GM12878 (cell line): ENCODE data around the gene ITGAD. TPM values are rescaled to one million over a fixed set of nuclear protein-coding genes. Genes with fewer than 3 reads are reported as not detected.

Experiments
- ATAC-seq: fragments of 200-7000 bp; cut with Tn5 transposase; 3 replicates; pipeline ENCODE4 v1.9.1; 2020; ENCODE audit warnings: mild to moderate bottlenecking, moderate library complexity
- BruUV-seq: library from RNA; stranded (reverse); fragments of 400-500 nt; replicated peaks from 2 replicates; lab custom pipeline; 2021; lab: Mats Ljungman, UMichigan
- CTCF ChIA-PET: fragments of 300-600 bp; sonication (Branson Sonifier 250); formaldehyde crosslinking; extraction: SDS; loops from one replicate; lab custom pipeline; 2021; ENCODE audit warnings: inconsistent platforms; lab: Yijun Ruan, JAX
- POLR2A ChIA-PET: fragments of 350-600 bp; formaldehyde crosslinking; extraction: SDS; loops from one replicate; lab custom pipeline; 2021; ENCODE audit warnings: inconsistent platforms; lab: Charles Lee
- RAD21 ChIA-PET: fragments of 300-600 bp; sonication (Branson Sonifier 250); formaldehyde crosslinking; loops from one replicate; lab custom pipeline; 2023; ENCODE audit warnings: antibody characterized with exemption; ENCODE audit not compliant: unreplicated experiment; lab: Charles Lee
- SMC1A ChIA-PET: fragments of 300-600 bp; sonication (Branson Sonifier 250); formaldehyde crosslinking; loops from one replicate; lab custom pipeline; 2023; ENCODE audit not compliant: unreplicated experiment, uncharacterized antibody; lab: Charles Lee
- DNase-seq: peaks from one replicate; pipeline ENCODE4 v3.0.0-alpha.2; 2011; ENCODE audit warnings: low read depth, low spot score
- FAIRE-seq: peaks from 3 replicates; lab custom pipeline; 2011; peaks lifted over from hg19 to GRCh38; lab: Jason Lieb, UNC
- H2AFZ ChIP-seq: 2 replicates; pipeline ENCODE4 v1.6.0; 2011; ENCODE audit warnings: low read depth, low read length, control low read depth; ENCODE audit not compliant: control insufficient read depth
- H3K27ac ChIP-seq: 2 replicates; pipeline ENCODE4 v1.5.1; 2011; ENCODE audit warnings: control low read depth; ENCODE audit not compliant: control insufficient read depth, insufficient read depth
- H3K27me3 ChIP-seq, 2 experiments: replicated peaks in 1 of 2; 2 replicates each; pipeline versions ENCODE4 v1.6.0 to v1.6.1; 2011; ENCODE audit warnings: low read length in 1 of 2; ENCODE audit not compliant: control insufficient read depth in 2 of 2, insufficient read depth in 2 of 2
- H3K36me3 ChIP-seq, 2 experiments: 2 replicates each; pipeline ENCODE4 v1.5.1; 2011; ENCODE audit warnings: low read length in 1 of 2; ENCODE audit not compliant: control insufficient read depth in 2 of 2, insufficient read depth in 2 of 2
- H3K4me1 ChIP-seq: 2 replicates; pipeline ENCODE4 v1.6.1; 2011; ENCODE audit warnings: mild to moderate bottlenecking, low read length, moderate library complexity, mixed read lengths; ENCODE audit not compliant: control insufficient read depth, insufficient read depth
- H3K4me2 ChIP-seq: 2 replicates; pipeline ENCODE4 v1.6.0; 2011; ENCODE audit warnings: control low read depth; ENCODE audit not compliant: control insufficient read depth, insufficient read depth
- H3K4me3 ChIP-seq: fragments of 200-600 bp; sonication (generic); 2 replicates; pipeline ENCODE4 v1.5.1; 2016
- H3K79me2 ChIP-seq: 2 replicates; pipeline ENCODE4 v1.6.0; 2011; ENCODE audit warnings: low read length; ENCODE audit not compliant: control insufficient read depth, insufficient read depth
- H3K9ac ChIP-seq: 2 replicates; pipeline ENCODE4 v1.8.0; 2011; ENCODE audit warnings: low read length, control low read depth, mixed read lengths; ENCODE audit not compliant: control insufficient read depth, insufficient read depth
- H3K9me3 ChIP-seq: replicated peaks from 3 replicates; pipeline ENCODE4 v1.5.1; 2011; ENCODE audit warnings: mild to moderate bottlenecking, low read length; ENCODE audit not compliant: control insufficient read depth, insufficient read depth
- H4K20me1 ChIP-seq: 2 replicates; pipeline ENCODE4 v1.6.0; 2011; ENCODE audit not compliant: control insufficient read depth, insufficient read depth
- CHD4 ChIP-seq: fragments of 200-600 bp; sonication (generic); IDR thresholded peaks from 2 replicates; pipeline ENCODE4 v1.6.1; 2016; ENCODE audit warnings: mild to moderate bottlenecking
- EED ChIP-seq: sonication (generic); IDR thresholded peaks from 2 replicates; pipeline ENCODE4 v1.6.1; 2016; ENCODE audit warnings: antibody characterized with exemption, low read depth
- HCFC1 ChIP-seq: fragments of 150-350 bp; IDR thresholded peaks from 2 replicates; pipeline ENCODE4 v1.6.1; 2014; ENCODE audit warnings: low read length
- HDAC6 ChIP-seq: fragments of 200-600 bp; sonication (generic); IDR thresholded peaks from one replicate; pipeline ENCODE4 v1.8.0; 2017; ENCODE audit warnings: antibody characterized with exemption; ENCODE audit not compliant: unreplicated experiment
- IKZF1 ChIP-seq: fragments of 450-650 bp; conservative IDR thresholded peaks from 2 replicates; pipeline ENCODE4 v1.6.1; 2017; ENCODE audit warnings: antibody characterized with exemption, mild to moderate bottlenecking
- IRF4 ChIP-seq: IDR thresholded peaks from 2 replicates; pipeline ENCODE4 v1.6.1; 2011; ENCODE audit warnings: low read depth, low read length
- JUNB ChIP-seq: IDR thresholded peaks from 2 replicates; pipeline ENCODE4 v1.6.1; 2016; ENCODE audit warnings: antibody characterized with exemption, mild to moderate bottlenecking
- NR2F1 ChIP-seq: fragments of 450-650 bp; conservative IDR thresholded peaks from 2 replicates; pipeline ENCODE4 v1.6.1; 2017; ENCODE audit warnings: mild to moderate bottlenecking
- PAX5 ChIP-seq: IDR thresholded peaks from 2 replicates; pipeline ENCODE4 v1.6.1; 2011; ENCODE audit warnings: low read depth, low read length, borderline replicate concordance
- SIN3A ChIP-seq: IDR thresholded peaks from 2 replicates; pipeline ENCODE4 v1.6.1; 2012; ENCODE audit warnings: low read depth, low read length, improper control_type of control experiment
- SIX5 ChIP-seq: IDR thresholded peaks from 2 replicates; pipeline ENCODE4 v1.6.1; 2011; ENCODE audit warnings: mild to moderate bottlenecking, low read depth, low read length, moderate library complexity; ENCODE audit not compliant: severe bottlenecking
- SPI1 ChIP-seq: IDR thresholded peaks from 2 replicates; pipeline ENCODE4 v1.6.1; 2011; ENCODE audit warnings: low read depth, mild to moderate bottlenecking, low read length, moderate library complexity, borderline replicate concordance; ENCODE audit not compliant: insufficient read depth
- SREBF2 ChIP-seq: IDR thresholded peaks from 2 replicates; pipeline ENCODE4 v1.6.1; 2012; ENCODE audit warnings: mild to moderate bottlenecking, low read length
- TAF1 ChIP-seq: IDR thresholded peaks from 2 replicates; pipeline ENCODE4 v1.6.1; 2011; ENCODE audit warnings: mild to moderate bottlenecking, low read depth, low read length, borderline replicate concordance
- YY1 ChIP-seq: IDR thresholded peaks from 2 replicates; pipeline ENCODE4 v1.6.1; 2011; ENCODE audit warnings: low read depth, mild to moderate bottlenecking, low read length
- ZBED1 ChIP-seq: IDR thresholded peaks from 2 replicates; pipeline ENCODE4 v1.6.1; 2016; ENCODE audit warnings: borderline replicate concordance
- ZZZ3 ChIP-seq: IDR thresholded peaks from 2 replicates; pipeline ENCODE4 v1.6.1; 2011; ENCODE audit warnings: low read depth; ENCODE audit not compliant: control insufficient read depth, insufficient read length
- WGBS: methylation state at CpG from one replicate; pipeline ENCODE4 v1.1.6; 2016; ENCODE audit warnings: low lambda C conversion rate; ENCODE audit not compliant: insufficient replicate concordance, insufficient coverage; ENCODE audit errors: missing lambda C conversion rate; 5-methylcytosine and 5-hydroxymethylcytosine counted together
- in situ Hi-C: fragments of 300-500 bp; cut with MboI; formaldehyde crosslinking; loops from 9 replicates; pipeline ENCODE4 v1.14.3; 2018; ENCODE audit warnings: mixed read lengths
- intact Hi-C: fragments of 100-400 bp; cut with micrococcal nuclease; formaldehyde crosslinking; loops from one replicate; pipeline ENCODE4 v1.14.2; 2022; ENCODE audit not compliant: unreplicated experiment
- polyA plus RNA-seq, 11 experiments: library from polyadenylated mRNA; depleted of rRNA in 4 of 11; unstranded in 6 of 11; stranded (reverse) in 5 of 11; fragments of >200 nt; fragmentation: Nextera tagmentation in 4 of 11; fragmentation: Illumina TruSeq in 1 of 11; extraction: Ambion mirVana in 4 of 11; extraction: Trizol in 1 of 11; gene quantifications; 1 replicate in 1 of 11; 2 replicates in 10 of 11; pipeline versions ENCODE4 v1.2.1 to v1.2.3, GENCODE V29; 2011 to 2016; ENCODE audit warnings: inconsistent platforms in 2 of 11, missing spikeins in 2 of 11, low read depth in 1 of 11
- total RNA-seq, 4 experiments: library from RNA; depleted of rRNA in 3 of 4; stranded (reverse); fragments of >200 nt in 3 of 4; fragmentation: Illumina TruSeq in 1 of 4; extraction: Trizol in 1 of 4; gene quantifications; 2 replicates each; pipeline versions ENCODE4 v1.2.1 to v1.2.3, GENCODE V29; 2013 to 2021
- TF ChIP-seq, protein P1 (sequence below): IDR thresholded peaks from 2 replicates; pipeline ENCODE4 v1.6.1; 2011; ENCODE audit warnings: low read depth, mild to moderate bottlenecking, low read length, moderate library complexity, borderline replicate concordance; ENCODE audit errors: extremely low read depth
- TF ChIP-seq, protein P2 (sequence below): fragments of 150-350 bp; IDR thresholded peaks from 2 replicates; pipeline ENCODE4 v1.6.1; 2016; ENCODE audit warnings: low read depth, low read length

The ITGAD gene
- total and polyA plus RNA-seq, 10 of the 15 experiments (the other 5 are each of a cell fraction or from before 2014, with no cell fraction given) = 0.29 to 4.0 (median 1.2) TPM

DNA sequence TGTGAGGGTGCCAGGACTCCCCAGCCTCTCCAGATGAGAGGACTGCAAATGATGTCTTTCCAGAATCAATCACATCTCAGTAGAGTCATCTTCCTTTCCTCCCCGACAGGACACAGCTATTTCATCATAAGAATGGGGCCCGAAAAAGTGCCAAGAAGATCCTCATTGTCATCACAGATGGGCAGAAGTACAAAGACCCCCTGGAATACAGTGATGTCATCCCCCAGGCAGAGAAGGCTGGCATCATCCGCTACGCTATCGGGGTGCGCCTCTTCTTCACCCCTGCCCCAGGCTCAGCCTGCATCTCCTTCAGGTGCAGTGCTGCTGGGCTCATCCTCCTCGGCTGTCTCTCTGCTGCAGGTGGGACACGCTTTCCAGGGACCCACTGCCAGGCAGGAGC lies 14.3 kb downstream of the ITGAD start:
- no peak overlapping the region for H3K4me2 ChIP-seq
- H3K79me2 ChIP-seq = no peaks in the 10 kb centered on the region
- no peak for TF ChIP-seq ZZZ3
- TF ChIP-seq ZBED1 = no peak
- no peak for TF ChIP-seq YY1
- TF ChIP-seq SPI1 = no peak
- TF ChIP-seq NR2F1 = no peak
- no peak for TF ChIP-seq CHD4
- no peak for TF ChIP-seq SIN3A
- no peak for TF ChIP-seq EED
- TF ChIP-seq HCFC1 = no peak
- no peak for TF ChIP-seq IKZF1
- SMC1A ChIA-PET = no interaction called here
- H3K4me1 ChIP-seq = no peaks in the 10 kb centered on the region
- BruUV-seq = no TSS peak
- ATAC-seq (no peak), DNase-seq (no peak), FAIRE-seq (no peak)
- WGBS = 48% methylated on average over 8 of the region's 8 CpGs
- no peak overlapping the region for H3K27ac ChIP-seq
- POLR2A ChIA-PET = interaction anchor here (0.6 kb wide), 1 partner anchor 185 kb away, joined by 4 read pairs; no protein-coding TSS in a partner anchor
- in situ Hi-C loops = no loop called here
- no peak overlapping the region for H3K4me3 ChIP-seq
- intact Hi-C loops = no loop called here
- no peaks in the 10 kb centered on the region for H3K9me3 ChIP-seq
- no peaks in the 10 kb centered on the region for H3K36me3 ChIP-seq
- RAD21 ChIA-PET = no interaction called here
- H2AFZ ChIP-seq = no peak overlapping the region
- CTCF ChIA-PET = no interaction called here
- H4K20me1 ChIP-seq = no peaks in the 10 kb centered on the region
- no peaks in the 10 kb centered on the region for H3K27me3 ChIP-seq
- H3K9ac ChIP-seq = no peak overlapping the region

DNA sequence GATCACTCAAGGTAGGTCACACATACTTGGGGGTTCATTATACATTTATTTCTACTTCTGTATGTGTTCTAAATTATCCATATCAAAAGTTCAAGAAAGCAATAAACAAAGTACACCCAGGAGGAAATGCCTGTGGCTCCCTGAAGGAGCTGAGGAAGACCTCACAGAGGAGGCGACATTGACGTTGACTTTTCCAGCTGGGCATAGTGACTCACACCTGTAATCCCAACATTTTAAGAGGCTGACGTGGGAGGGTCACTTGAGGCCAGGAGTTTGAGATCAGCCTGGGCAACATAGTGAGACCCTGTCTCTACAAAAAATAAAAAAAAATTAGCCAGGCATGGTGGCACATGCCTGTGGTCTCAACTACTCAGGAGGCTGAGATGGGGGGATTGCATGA lies 16.3 kb downstream of the ITGAD start:
- H3K9me3 ChIP-seq = no peaks in the 10 kb centered on the region
- no peak overlapping the region for H3K4me3 ChIP-seq
- ChIA-PET POLR2A (no interaction called here), CTCF (no interaction called here), SMC1A (no interaction called here), RAD21 (no interaction called here)
- no peak for FAIRE-seq
- BruUV-seq = no TSS peak
- DNase-seq = no peak
- intact Hi-C loops (no loop called here), in situ Hi-C loops (no loop called here)
- H4K20me1 ChIP-seq = no peaks in the 10 kb centered on the region
- no peaks in the 10 kb centered on the region; a peak in 1 of 4 replicates for H3K27me3 ChIP-seq
- H3K79me2 ChIP-seq = no peaks in the 10 kb centered on the region
- H3K36me3 ChIP-seq = no peaks in the 10 kb centered on the region
- 0% methylated on average over 3 of the region's 3 CpGs for WGBS
- H3K27ac ChIP-seq = no peak overlapping the region
- H3K4me2 ChIP-seq = no peak overlapping the region
- H3K9ac ChIP-seq = no peak overlapping the region
- no peak overlapping the region for H2AFZ ChIP-seq
- no peak for ATAC-seq
- peaks cover 4% of the 10 kb centered on the region for H3K4me1 ChIP-seq
- TF ChIP-seq, protein P1, sequence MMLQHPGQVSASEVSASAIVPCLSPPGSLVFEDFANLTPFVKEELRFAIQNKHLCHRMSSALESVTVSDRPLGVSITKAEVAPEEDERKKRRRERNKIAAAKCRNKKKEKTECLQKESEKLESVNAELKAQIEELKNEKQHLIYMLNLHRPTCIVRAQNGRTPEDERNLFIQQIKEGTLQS = no peak
- no peak for TF ChIP-seq TAF1
- TF ChIP-seq HDAC6 = no peak
- no peak for TF ChIP-seq SREBF2
- no peak for TF ChIP-seq IRF4
- no peak for TF ChIP-seq SIX5
- no peak for TF ChIP-seq NR2F1
- TF ChIP-seq PAX5 = no peak
- TF ChIP-seq, protein P2, sequence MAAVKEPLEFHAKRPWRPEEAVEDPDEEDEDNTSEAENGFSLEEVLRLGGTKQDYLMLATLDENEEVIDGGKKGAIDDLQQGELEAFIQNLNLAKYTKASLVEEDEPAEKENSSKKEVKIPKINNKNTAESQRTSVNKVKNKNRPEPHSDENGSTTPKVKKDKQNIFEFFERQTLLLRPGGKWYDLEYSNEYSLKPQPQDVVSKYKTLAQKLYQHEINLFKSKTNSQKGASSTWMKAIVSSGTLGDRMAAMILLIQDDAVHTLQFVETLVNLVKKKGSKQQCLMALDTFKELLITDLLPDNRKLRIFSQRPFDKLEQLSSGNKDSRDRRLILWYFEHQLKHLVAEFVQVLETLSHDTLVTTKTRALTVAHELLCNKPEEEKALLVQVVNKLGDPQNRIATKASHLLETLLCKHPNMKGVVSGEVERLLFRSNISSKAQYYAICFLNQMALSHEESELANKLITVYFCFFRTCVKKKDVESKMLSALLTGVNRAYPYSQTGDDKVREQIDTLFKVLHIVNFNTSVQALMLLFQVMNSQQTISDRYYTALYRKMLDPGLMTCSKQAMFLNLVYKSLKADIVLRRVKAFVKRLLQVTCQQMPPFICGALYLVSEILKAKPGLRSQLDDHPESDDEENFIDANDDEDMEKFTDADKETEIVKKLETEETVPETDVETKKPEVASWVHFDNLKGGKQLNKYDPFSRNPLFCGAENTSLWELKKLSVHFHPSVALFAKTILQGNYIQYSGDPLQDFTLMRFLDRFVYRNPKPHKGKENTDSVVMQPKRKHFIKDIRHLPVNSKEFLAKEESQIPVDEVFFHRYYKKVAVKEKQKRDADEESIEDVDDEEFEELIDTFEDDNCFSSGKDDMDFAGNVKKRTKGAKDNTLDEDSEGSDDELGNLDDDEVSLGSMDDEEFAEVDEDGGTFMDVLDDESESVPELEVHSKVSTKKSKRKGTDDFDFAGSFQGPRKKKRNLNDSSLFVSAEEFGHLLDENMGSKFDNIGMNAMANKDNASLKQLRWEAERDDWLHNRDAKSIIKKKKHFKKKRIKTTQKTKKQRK = no peak
- TF ChIP-seq JUNB = no peak
